ENCODE data around the gene ECHS1.

DNA sequence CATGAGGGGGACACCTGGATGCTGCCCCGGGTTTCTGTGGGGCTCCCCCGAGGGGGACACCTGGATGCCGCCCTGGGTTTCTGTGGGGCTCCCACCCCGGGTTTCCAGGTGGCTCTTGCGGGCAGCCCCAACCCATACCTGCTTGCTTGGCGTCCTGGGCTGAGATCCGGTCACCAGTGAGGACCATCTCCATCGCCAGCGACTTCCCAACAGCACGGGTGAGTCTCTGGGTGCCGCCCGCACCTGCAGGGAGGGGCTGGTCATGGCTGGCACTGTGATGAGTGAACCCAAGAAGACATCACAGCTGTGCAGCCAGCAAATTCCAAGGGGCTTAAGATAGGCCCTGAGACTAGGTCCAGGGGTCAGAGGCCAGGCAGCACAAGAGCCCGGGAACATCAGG is 6.4 kb downstream of the ECHS1 start:
- no peak for TF ChIP-seq RFX5 (IDR thresholded peaks at IDR 0.05; ENCODE audit: borderline replicate concordance, low read depth, low read length)
- no peak for TF ChIP-seq KDM1A (IDR thresholded peaks at IDR 0.05; ENCODE audit: borderline replicate concordance, low read length)
- TF ChIP-seq, protein P1, sequence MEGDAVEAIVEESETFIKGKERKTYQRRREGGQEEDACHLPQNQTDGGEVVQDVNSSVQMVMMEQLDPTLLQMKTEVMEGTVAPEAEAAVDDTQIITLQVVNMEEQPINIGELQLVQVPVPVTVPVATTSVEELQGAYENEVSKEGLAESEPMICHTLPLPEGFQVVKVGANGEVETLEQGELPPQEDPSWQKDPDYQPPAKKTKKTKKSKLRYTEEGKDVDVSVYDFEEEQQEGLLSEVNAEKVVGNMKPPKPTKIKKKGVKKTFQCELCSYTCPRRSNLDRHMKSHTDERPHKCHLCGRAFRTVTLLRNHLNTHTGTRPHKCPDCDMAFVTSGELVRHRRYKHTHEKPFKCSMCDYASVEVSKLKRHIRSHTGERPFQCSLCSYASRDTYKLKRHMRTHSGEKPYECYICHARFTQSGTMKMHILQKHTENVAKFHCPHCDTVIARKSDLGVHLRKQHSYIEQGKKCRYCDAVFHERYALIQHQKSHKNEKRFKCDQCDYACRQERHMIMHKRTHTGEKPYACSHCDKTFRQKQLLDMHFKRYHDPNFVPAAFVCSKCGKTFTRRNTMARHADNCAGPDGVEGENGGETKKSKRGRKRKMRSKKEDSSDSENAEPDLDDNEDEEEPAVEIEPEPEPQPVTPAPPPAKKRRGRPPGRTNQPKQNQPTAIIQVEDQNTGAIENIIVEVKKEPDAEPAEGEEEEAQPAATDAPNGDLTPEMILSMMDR (IDR thresholded peaks at IDR 0.05; ENCODE audit: control extremely low read depth in 1 of 3, insufficient read depth in 1 of 3, low read depth in 1 of 3, low read length in 3 of 3) = no peak
- TF ChIP-seq JUND (IDR thresholded peaks at IDR 0.05; ENCODE audit: low read length) = no peak
- TF ChIP-seq POLR2A (IDR thresholded peaks at IDR 0.05; ENCODE audit: control extremely low read depth in 1 of 2, low read depth in 2 of 2, low read length in 2 of 2) = no peak
- TF ChIP-seq, protein P2, sequence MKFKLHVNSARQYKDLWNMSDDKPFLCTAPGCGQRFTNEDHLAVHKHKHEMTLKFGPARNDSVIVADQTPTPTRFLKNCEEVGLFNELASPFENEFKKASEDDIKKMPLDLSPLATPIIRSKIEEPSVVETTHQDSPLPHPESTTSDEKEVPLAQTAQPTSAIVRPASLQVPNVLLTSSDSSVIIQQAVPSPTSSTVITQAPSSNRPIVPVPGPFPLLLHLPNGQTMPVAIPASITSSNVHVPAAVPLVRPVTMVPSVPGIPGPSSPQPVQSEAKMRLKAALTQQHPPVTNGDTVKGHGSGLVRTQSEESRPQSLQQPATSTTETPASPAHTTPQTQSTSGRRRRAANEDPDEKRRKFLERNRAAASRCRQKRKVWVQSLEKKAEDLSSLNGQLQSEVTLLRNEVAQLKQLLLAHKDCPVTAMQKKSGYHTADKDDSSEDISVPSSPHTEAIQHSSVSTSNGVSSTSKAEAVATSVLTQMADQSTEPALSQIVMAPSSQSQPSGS (IDR thresholded peaks at IDR 0.05; ENCODE audit: low read length) = no peak
- TF ChIP-seq, protein P3, sequence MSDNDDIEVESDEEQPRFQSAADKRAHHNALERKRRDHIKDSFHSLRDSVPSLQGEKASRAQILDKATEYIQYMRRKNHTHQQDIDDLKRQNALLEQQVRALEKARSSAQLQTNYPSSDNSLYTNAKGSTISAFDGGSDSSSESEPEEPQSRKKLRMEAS (IDR thresholded peaks at IDR 0.05) = no peak
- TF ChIP-seq RAD21 (IDR thresholded peaks at IDR 0.05 in 1 of 2, conservative IDR thresholded peaks at IDR 0.05 in 1 of 2; ENCODE audit: low read depth in 2 of 2, low read length in 2 of 2) = no peak
- TF ChIP-seq POLR2AphosphoS5 (IDR thresholded peaks at IDR 0.05; ENCODE audit: low read depth, low read length) = no peak
- no peak for TF ChIP-seq SUZ12 (IDR thresholded peaks at IDR 0.05; ENCODE audit: low read length)
- TF ChIP-seq EGR1 (IDR thresholded peaks at IDR 0.05; ENCODE audit: borderline replicate concordance, low read depth, low read length) = no peak
- no peak for TF ChIP-seq JUN (IDR thresholded peaks at IDR 0.05; ENCODE audit: low read depth, low read length)
- TF ChIP-seq TAF1 (IDR thresholded peaks at IDR 0.05; ENCODE audit: low read depth, low read length) = no peak
